ENCODE measurements around the gene RBM44.

Gene RBM44

DNA sequence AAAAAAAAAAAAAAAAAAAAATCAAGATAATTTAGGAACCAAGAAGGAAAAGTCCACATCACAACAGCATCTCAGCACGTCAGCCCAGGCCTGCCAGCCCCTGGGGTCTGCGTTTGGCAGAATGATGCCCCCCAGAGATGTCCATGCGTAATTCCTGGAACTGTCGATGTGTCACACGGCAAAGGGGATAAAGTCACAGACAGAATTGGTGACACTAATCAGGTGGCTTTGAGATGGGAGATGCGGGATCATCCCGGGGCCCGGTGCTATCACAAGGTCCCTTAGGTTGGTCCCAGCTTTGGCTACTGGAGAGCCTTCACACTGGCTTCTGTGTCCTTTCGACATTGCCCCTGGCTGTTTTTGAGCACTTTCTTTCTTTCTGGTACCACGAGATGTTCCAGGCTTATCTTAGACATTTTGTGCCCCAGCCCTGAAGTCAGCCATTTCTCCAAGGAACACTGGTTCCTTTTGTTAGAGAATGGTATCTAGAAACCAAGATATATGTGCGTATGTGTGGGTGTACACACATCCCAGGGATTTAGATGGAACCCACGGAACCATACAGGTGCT is 81.5 kb downstream of the RBM44 start:
- Histone ChIP-seq H3K27ac (ENCODE audit: low read depth, low read length) (no peak overlapping the region), H3K27me3 (ENCODE audit: control insufficient read depth, insufficient read depth, low read length) (no peaks in the 10 kb centered on the region), H3K4me1 (ENCODE audit: control insufficient read depth, insufficient read depth, low read length) (no peaks in the 10 kb centered on the region), H3K4me3 (ENCODE audit: low read depth, low read length) (no peak overlapping the region), H3K36me3 (ENCODE audit: control insufficient read depth, insufficient read depth, low read length) (no peaks in the 10 kb centered on the region), H3K9me3 (ENCODE audit: control insufficient read depth, insufficient read depth, low read length) (no peaks in the 10 kb centered on the region), H3K9ac (ENCODE audit: low read depth, low read length) (no peak overlapping the region)

DNA sequence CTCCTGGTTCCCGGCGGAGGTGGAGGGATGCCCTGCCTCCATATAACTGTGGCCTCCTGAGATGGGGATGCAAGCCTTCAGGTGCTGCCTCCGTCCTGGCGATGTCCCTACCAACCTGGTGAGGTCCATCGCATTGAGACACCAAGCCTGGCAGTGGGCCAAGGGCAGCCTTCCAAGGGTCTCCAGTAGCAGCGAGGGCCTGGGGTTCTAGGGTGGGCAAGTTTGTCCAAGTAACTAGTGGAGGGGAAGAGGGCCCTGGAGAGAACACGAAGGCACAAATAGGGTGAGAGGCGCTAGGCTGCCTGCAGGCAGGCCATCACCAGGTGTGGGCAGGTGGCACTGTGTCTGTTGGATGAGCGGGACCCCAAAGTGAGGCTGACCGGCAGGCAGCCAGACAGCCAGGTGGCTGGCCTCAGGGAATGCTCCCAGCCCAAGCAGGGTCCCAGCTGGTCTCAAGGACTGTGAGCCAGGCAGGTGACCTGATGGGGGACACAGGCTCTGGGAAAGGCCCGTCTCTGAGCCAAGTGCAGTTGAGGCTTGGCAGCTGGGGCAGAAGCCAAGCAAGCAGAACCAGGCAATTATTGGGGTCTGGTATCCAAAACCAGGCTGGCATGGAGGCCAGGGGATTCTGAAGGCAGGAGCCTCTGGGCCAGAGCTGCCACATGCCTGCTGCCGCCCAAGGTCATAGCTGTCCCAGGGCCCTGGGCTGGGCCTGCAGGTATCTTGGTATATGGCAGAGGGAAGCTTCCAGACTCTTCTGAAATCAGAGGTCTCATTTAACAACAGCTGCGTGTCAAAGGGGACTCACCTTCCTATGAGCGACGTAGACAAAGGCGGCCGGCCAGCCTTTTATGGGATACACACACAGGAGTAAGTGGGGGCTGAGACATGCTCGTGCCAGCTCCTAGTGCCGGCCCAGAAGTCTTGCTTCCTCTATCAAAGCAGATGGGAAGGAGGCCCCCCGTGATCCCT is 84.2 kb downstream of the RBM44 start:
- Histone ChIP-seq H3K36me3 (ENCODE audit: control insufficient read depth, insufficient read depth, low read length) (no peaks in the 10 kb centered on the region), H3K27ac (ENCODE audit: low read depth, low read length) (no peak overlapping the region), H3K4me3 (ENCODE audit: low read depth, low read length) (no peak overlapping the region)

DNA sequence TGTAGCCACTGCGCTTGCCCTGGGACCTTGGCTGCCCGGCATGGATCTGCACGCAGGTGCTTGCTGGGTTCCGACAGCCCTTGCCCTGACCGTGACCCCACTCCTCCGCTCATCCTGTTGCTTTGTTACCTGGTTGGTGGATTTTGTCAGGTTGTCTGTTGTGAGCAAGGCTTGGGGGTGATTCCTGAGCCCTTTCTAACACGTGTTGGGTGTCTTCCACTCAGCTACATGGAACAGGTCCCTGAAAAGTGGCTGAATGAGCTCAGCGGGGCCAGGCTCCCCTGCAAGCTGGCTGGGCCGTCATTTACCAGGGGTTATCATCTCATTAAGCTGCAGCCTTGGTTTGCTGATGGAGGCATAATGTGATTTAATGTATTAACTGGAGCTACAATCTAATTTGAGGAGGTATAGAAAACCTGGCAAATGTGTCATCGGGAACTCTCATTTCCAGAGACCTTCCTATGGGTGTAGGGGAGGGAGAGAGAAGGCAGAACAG is 85.4 kb downstream of the RBM44 start:
- Histone ChIP-seq H3K27me3 (ENCODE audit: control insufficient read depth, insufficient read depth, low read length) (no peaks in the 10 kb centered on the region), H3K36me3 (ENCODE audit: control insufficient read depth, insufficient read depth, low read length) (no peaks in the 10 kb centered on the region), H3K4me1 (ENCODE audit: control insufficient read depth, insufficient read depth, low read length) (no peaks in the 10 kb centered on the region)

More for the DNA sequence above, 84.2 kb downstream of the RBM44 start:
- Histone ChIP-seq H3K9me3 (ENCODE audit: control insufficient read depth, insufficient read depth, low read length) (no peaks in the 10 kb centered on the region), H3K27me3 (ENCODE audit: control insufficient read depth, insufficient read depth, low read length) (no peaks in the 10 kb centered on the region), H3K4me1 (ENCODE audit: control insufficient read depth, insufficient read depth, low read length) (no peaks in the 10 kb centered on the region), H3K9ac (ENCODE audit: low read depth, low read length) (no peak overlapping the region)

DNA sequence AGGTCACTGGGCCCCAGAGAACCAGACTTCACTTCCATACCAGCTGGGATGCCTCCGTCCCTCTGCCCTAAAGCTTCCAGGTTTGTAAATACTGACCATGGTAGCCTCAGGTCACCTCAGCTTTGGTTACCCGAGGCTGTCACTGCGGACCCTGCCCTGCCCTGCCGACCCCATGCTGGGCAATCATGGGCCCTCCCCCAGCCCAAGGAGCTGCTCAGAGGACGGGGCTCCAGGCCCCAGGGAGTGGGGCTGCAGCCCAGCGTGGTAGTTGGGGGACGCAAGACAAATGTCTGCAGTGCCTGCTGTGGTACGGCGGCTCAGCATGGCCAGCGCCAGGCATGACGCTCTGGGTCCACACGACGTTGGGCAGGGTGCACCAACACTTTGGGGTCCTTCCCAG is 86.1 kb downstream of the RBM44 start:
- Histone ChIP-seq H3K27ac (ENCODE audit: low read depth, low read length) (no peak overlapping the region), H3K4me3 (ENCODE audit: low read depth, low read length) (no peak overlapping the region), H3K4me1 (ENCODE audit: control insufficient read depth, insufficient read depth, low read length) (no peaks in the 10 kb centered on the region), H3K36me3 (ENCODE audit: control insufficient read depth, insufficient read depth, low read length) (no peaks in the 10 kb centered on the region), H3K9me3 (ENCODE audit: control insufficient read depth, insufficient read depth, low read length) (no peaks in the 10 kb centered on the region), H3K27me3 (ENCODE audit: control insufficient read depth, insufficient read depth, low read length) (no peaks in the 10 kb centered on the region), H3K9ac (ENCODE audit: low read depth, low read length) (no peak overlapping the region)

More for the DNA sequence above, 85.4 kb downstream of the RBM44 start:
- H3K9ac ChIP-seq (ENCODE audit: low read depth, low read length): no peak overlapping the region
- H3K27ac ChIP-seq (ENCODE audit: low read depth, low read length): no peak overlapping the region
- H3K4me3 ChIP-seq (ENCODE audit: low read depth, low read length): no peak overlapping the region
- H3K9me3 ChIP-seq (ENCODE audit: control insufficient read depth, insufficient read depth, low read length): no peaks in the 10 kb centered on the region

DNA sequence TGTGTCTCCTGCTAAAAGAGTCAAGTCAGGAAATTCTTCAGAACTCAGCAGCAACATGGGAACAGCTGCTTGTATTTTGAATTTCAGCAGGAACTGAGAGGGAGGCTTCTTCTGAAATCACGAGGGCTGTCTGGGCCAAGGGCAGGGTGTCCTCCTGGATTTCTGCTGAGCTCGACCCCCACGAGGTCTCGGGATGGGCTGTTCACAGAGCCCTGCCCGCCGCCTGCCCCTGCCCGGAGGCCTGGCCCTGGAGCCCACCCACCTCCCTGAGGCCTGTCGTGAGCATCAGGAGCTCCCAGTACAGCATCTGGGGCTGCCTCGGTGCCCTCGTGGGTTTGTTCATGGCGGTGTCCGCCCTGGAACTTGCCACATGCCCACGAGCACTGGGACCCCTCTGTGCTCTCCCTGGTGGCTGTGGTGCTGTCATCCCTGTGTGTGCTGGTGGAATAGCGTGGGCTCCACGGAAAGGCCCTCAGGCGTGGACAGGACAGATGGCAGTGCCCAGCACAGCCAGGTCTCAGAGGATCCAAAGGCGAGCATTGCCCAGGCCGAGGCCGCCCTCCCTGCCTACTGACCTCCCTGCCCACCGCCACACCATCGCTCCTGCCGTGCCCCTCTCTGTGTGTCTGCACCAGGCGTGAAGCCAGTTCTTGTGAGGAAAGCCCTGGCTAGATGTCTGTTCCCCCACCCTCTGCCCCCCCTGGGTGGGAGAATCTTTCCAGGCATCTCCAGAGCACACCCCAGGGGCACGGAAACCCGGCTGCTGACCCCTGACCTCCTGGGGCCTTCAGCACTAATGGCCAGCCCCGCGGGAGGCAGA is 86.7 kb downstream of the RBM44 start:
- Histone ChIP-seq H3K4me1 (ENCODE audit: control insufficient read depth, insufficient read depth, low read length) (no peaks in the 10 kb centered on the region), H3K27ac (ENCODE audit: low read depth, low read length) (no peak overlapping the region), H3K36me3 (ENCODE audit: control insufficient read depth, insufficient read depth, low read length) (no peaks in the 10 kb centered on the region), H3K9me3 (ENCODE audit: control insufficient read depth, insufficient read depth, low read length) (no peaks in the 10 kb centered on the region), H3K27me3 (ENCODE audit: control insufficient read depth, insufficient read depth, low read length) (no peaks in the 10 kb centered on the region), H3K9ac (ENCODE audit: low read depth, low read length) (no peak overlapping the region), H3K4me3 (ENCODE audit: low read depth, low read length) (no peak overlapping the region)

DNA sequence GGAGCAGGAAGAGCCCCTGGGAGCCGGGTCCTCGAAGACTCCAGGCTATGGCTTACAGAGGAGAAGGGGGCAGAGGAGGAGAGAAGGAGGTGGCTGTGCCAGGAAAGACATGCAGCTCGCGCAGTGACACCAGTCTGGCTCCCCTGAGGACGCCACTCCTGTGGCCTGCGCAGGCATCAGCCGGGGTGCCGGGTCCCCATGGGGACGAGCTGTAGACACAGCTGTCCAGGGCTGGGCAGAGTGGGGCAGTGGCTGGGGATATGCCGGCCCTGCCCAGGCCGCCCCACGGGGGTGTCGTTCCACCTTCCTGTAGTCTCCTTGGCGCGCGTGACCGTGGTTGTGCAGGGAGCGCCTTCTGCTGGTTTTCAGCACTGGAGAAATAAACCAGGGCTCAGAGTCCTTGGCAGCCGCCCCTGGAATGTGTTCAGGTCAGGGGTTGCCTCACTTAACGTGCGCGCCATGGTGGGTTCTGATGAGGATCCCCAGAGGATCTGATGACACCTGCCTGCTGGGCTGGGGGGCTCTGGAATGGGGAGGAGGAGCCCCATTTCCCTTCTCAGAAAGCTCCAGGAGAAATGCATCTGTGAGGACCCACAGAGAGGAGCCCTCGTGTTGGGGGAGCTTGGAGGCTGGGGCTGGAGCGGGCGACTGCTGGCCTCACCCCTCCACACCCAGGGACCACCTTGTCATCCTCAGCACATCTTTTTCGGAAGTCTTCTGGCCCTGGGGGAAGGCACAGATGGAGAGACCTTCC is 87.5 kb downstream of the RBM44 start:
- H3K9ac ChIP-seq (ENCODE audit: low read depth, low read length): no peak overlapping the region
- H3K4me3 ChIP-seq (ENCODE audit: low read depth, low read length): no peak overlapping the region
- H3K4me1 ChIP-seq (ENCODE audit: control insufficient read depth, insufficient read depth, low read length): no peaks in the 10 kb centered on the region
- no peaks in the 10 kb centered on the region for H3K9me3 ChIP-seq (ENCODE audit: control insufficient read depth, insufficient read depth, low read length)
- no peaks in the 10 kb centered on the region for H3K36me3 ChIP-seq (ENCODE audit: control insufficient read depth, insufficient read depth, low read length)
- H3K27me3 ChIP-seq (ENCODE audit: control insufficient read depth, insufficient read depth, low read length): no peaks in the 10 kb centered on the region
- H3K27ac ChIP-seq (ENCODE audit: low read depth, low read length): no peak overlapping the region

DNA sequence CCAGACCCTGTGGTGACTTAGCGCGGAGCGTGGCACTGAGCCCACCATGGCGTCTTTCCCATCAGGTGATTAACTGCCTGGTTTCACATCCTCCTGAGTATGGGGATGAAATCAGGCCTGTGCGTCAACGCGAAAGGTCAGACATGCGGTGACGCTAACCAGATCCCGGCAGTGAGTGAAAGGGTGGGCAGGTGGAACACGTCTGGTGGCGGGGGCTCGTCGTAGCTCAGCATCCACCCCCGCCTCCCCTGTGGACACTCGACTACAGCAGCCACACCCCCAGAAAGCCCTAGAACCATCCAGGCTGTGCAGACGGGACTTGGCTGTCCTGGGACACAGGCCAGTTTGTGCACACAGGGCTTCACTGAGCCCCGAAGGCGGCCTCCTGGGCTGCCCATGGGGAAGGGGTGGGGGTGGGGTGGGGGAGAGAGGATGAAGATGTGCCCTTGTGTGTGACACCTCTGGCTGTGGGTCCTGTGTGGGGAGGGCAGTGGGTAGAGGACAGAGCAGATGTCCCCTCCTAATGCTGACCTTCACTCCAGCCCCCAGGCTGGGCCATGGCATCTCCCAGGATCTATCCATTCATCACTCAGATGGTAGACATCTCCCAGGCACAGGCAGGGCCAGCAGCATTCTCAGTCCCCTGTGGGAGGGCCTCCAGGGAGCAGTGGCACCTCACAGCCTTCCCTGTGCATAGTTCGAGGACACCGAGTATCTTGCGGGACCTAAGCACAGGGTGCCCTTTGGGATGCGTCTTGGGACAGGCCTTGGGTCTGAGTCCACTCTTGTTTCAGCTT is 88.3 kb downstream of the RBM44 start:
- H3K27ac ChIP-seq (ENCODE audit: low read depth, low read length): no peak overlapping the region
- H3K36me3 ChIP-seq (ENCODE audit: control insufficient read depth, insufficient read depth, low read length): no peaks in the 10 kb centered on the region
- H3K9ac ChIP-seq (ENCODE audit: low read depth, low read length): no peak overlapping the region
- no peak overlapping the region for H3K4me3 ChIP-seq (ENCODE audit: low read depth, low read length)
- no peaks in the 10 kb centered on the region for H3K27me3 ChIP-seq (ENCODE audit: control insufficient read depth, insufficient read depth, low read length)
- H3K4me1 ChIP-seq (ENCODE audit: control insufficient read depth, insufficient read depth, low read length): no peaks in the 10 kb centered on the region
- H3K9me3 ChIP-seq (ENCODE audit: control insufficient read depth, insufficient read depth, low read length): no peaks in the 10 kb centered on the region

DNA sequence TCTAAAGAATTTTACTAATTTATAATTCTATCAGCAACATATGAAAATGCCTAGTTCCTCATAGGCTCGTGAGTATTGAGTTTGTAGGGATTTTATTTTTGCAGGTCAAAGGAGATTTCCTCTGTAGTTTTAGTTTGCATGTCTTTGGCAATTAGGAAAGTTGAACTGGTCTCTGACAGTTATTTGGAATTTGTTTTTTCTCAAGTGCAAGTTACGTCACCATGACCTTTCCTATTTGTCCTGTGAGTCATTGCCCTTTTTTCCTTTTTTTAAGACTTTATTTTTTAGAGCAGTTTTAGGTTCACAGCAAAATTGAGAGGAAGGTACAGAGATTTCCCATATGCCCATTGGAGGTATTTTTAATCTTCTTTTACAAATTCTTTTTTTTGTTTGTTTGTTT is 89.8 kb downstream of the RBM44 start:
- H3K4me1 ChIP-seq (ENCODE audit: control insufficient read depth, insufficient read depth, low read length): no peaks in the 10 kb centered on the region
- H3K27me3 ChIP-seq (ENCODE audit: control insufficient read depth, insufficient read depth, low read length): no peaks in the 10 kb centered on the region
- no peak overlapping the region for H3K27ac ChIP-seq (ENCODE audit: low read depth, low read length)

DNA sequence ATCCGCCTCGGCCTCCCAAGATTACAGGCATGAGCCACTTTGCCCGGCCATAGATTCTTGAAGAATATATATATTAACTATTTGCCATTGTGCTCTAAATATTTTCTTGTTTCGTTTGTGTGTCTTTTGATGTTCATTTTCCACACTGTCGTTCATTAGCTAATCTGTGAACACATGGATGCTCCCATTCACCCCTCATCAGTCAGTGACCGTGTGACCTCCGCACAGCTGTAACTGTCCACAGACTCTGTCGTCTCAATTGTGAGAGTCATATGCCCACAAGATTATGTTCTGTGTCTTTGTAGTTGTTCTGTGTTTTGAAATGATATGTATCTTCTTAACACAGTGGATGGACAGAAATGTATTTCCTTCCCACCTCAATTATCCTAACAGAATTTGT is 90.4 kb downstream of the RBM44 start:
- Histone ChIP-seq H3K36me3 (ENCODE audit: control insufficient read depth, insufficient read depth, low read length) (no peaks in the 10 kb centered on the region), H3K4me3 (ENCODE audit: low read depth, low read length) (no peak overlapping the region), H3K9ac (ENCODE audit: low read depth, low read length) (no peak overlapping the region), H3K4me1 (ENCODE audit: control insufficient read depth, insufficient read depth, low read length) (no peaks in the 10 kb centered on the region), H3K27me3 (ENCODE audit: control insufficient read depth, insufficient read depth, low read length) (no peaks in the 10 kb centered on the region), H3K9me3 (ENCODE audit: control insufficient read depth, insufficient read depth, low read length) (no peaks in the 10 kb centered on the region), H3K27ac (ENCODE audit: low read depth, low read length) (no peak overlapping the region)

More for the DNA sequence above, 89.8 kb downstream of the RBM44 start:
- H3K9me3 ChIP-seq (ENCODE audit: control insufficient read depth, insufficient read depth, low read length): no peaks in the 10 kb centered on the region
- no peak overlapping the region for H3K9ac ChIP-seq (ENCODE audit: low read depth, low read length)
- H3K4me3 ChIP-seq (ENCODE audit: low read depth, low read length): no peak overlapping the region
- H3K36me3 ChIP-seq (ENCODE audit: control insufficient read depth, insufficient read depth, low read length): no peaks in the 10 kb centered on the region

DNA sequence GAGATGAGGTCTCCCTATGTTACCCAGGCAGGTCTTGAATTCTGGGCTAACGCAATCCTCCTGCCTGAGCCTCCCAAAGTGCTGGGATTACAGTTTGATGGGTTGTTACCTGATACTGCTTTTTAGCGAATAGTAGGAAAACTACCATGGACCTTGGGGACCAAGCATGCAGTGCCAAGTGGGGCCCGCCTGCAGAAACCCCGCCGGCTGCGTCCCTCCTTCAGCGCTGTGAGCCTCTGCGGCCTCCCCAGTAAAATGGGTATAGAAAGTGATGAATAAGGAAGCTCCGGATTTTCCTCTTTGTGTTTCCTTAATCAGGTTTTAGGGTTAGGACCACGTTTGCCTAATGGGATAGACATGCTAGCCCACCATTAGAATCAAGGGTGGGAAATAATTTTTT is 91.2 kb downstream of the RBM44 start:
- H3K27ac ChIP-seq (ENCODE audit: low read depth, low read length): no peak overlapping the region
- no peak overlapping the region for H3K4me3 ChIP-seq (ENCODE audit: low read depth, low read length)
- H3K36me3 ChIP-seq (ENCODE audit: control insufficient read depth, insufficient read depth, low read length): no peaks in the 10 kb centered on the region
- no peaks in the 10 kb centered on the region for H3K4me1 ChIP-seq (ENCODE audit: control insufficient read depth, insufficient read depth, low read length)
- no peaks in the 10 kb centered on the region for H3K9me3 ChIP-seq (ENCODE audit: control insufficient read depth, insufficient read depth, low read length)
- no peak overlapping the region for H3K9ac ChIP-seq (ENCODE audit: low read depth, low read length)
- no peaks in the 10 kb centered on the region for H3K27me3 ChIP-seq (ENCODE audit: control insufficient read depth, insufficient read depth, low read length)

All from HUES48 (cell line).